Stimulated activated CD4-positive, alpha-beta T cell treated with anti-CD3 and anti-CD28 coated beads, TNF-alpha, amount 100 ng/mL, for 24 hours (primary cell): ENCODE measurements around the gene TRIM59.
A peak's percentile ranks its signal among the peaks of the same experiment; 100 is the strongest.

Experiments
- DNase-seq, 3 experiments: peaks; one replicate each; pipeline ENCODE4 v3.0.0-alpha.2; 2020; ENCODE audit warnings: low read depth in 3 of 3

The TRIM59 gene

GRCh38 chr3:160403028-160403545 is 46.5 kb downstream of the TRIM59 start:
- no peak for DNase-seq

- DNase-seq = no peak
Measured at GRCh38 chr3:160402221-160403027, 47.2 kb downstream of the TRIM59 start.

- no peak for DNase-seq
Measured at GRCh38 chr3:160401291-160402095, 48.1 kb downstream of the TRIM59 start.

- no peak for DNase-seq
Measured at GRCh38 chr3:160400702-160401150, 48.9 kb downstream of the TRIM59 start.

- DNase-seq = peak in 1 of 3 experiments; percentile 26
Measured at GRCh38 chr3:160400030-160400701, 49.4 kb downstream of the TRIM59 start.

GRCh38 chr3:160399125-160400029 is 50.2 kb downstream of the TRIM59 start, which contains the start of the genes IFT80 and SMC4:
IFT80 (minus strand) TSS chr3:160399225; CDS start chr3:160384600, 14,625 bp downstream.
SMC4 (plus strand) TSS chr3:160399650; CDS start chr3:160400827, 1,177 bp downstream.
- peak; percentile 93 to 94 (median 93) for DNase-seq

GRCh38 chr3:160398820-160399124 is 50.8 kb downstream of the TRIM59 start:
- DNase-seq = no peak

GRCh38 chr3:160395297-160395696 is 54.3 kb downstream of the TRIM59 start:
- no peak for DNase-seq

- DNase-seq = no peak
Measured at GRCh38 chr3:160394009-160394392, 55.6 kb downstream of the TRIM59 start.

- DNase-seq = no peak
Measured at GRCh38 chr3:160393346-160394008, 56.1 kb downstream of the TRIM59 start.

- DNase-seq = no peak
Measured at GRCh38 chr3:160392798-160393197, 56.8 kb downstream of the TRIM59 start.

- no peak for DNase-seq
Measured at GRCh38 chr3:160390565-160391138, 58.9 kb downstream of the TRIM59 start.
